GM19455 (cell line): ENCODE measurements around the gene CAMK2B.

Experiments used
- ATAC-seq: cut with Tn5 transposase; IDR thresholded peaks from one replicate; pipeline ENCODE4 v1.9.1; 2021; ENCODE audit not compliant: unreplicated experiment

CAMK2B gene

DNA sequence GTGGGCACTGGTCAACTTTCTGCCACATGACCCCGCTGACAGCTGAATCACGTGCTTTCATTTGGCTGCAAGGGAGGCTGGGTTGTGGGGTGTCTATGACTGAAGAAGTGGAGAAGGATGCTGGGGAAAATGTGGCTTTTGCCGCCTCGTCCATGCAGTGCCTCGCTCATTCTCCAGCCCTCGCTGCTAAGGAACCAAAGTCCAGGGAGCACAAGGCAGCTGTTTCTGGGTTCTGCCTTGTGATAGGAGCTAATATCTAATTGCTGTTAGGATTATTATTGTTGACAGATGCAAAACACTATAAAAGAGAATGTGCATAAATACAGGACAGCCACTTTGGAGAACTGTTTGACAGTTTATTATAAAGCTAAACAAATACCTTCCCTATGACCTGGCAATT, 4.9 kb upstream of the CAMK2B start:
- no peak for ATAC-seq

DNA sequence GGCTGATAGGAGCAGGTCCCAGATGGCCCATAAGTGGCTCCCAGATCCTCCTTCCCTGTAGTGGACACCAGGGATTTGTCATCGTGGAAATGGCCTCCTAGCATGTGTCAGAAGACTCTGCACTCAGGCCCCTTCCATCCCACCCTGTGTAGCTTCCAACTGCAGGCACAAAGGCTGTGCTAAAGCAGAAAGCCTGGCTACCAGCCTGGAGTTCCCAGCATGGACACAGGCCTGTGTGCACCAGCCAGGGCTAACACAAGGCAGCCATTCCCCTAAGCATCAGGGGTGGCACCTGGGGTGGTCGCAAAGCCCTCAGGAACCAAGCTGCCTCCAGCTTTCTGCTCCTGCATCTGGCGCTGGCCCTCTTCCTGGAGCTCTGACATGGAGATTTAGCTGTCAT, 4.5 kb upstream of the CAMK2B start:
- no peak for ATAC-seq

DNA sequence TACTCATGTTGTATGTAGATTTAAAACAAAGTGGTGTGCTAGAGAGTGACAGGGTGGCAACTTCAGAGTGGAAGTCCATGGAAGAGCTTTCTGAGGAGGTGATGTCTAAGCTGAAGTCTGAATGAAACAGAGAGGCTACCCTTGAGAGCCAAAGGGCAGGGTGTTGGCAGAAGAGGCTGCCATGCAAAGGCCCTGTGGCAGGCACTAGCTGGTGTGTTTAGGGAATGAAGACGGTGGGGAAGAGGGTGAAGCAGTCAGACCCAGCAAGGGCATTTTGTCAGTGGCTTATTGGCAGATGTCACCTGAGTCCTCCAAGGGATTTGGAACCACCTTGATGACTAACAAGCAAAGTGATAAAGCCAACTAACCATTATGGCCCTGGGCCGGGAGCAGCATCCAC, 3.7 kb upstream of the CAMK2B start:
- ATAC-seq, result no peak

DNA sequence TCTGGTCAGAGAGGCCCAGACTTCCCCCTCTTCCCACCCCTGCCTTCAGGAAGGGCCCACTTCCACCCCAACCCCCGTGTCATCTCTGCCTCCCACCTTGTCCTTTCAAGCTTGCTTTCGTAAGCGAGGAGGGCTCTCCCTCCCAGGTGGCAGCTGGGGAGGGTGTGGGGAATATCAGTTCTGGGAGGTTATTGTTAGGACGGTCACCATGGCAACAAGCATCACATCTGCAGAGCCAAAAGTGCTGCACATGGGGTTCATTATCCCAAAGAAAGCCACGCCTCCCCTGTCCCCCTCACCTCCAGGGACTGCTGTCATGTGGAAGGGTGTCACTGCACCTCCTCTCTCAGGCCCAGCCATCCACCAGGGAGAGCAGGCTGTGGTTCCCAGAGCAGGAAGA, 2.6 kb upstream of the CAMK2B start:
- no peak for ATAC-seq

DNA sequence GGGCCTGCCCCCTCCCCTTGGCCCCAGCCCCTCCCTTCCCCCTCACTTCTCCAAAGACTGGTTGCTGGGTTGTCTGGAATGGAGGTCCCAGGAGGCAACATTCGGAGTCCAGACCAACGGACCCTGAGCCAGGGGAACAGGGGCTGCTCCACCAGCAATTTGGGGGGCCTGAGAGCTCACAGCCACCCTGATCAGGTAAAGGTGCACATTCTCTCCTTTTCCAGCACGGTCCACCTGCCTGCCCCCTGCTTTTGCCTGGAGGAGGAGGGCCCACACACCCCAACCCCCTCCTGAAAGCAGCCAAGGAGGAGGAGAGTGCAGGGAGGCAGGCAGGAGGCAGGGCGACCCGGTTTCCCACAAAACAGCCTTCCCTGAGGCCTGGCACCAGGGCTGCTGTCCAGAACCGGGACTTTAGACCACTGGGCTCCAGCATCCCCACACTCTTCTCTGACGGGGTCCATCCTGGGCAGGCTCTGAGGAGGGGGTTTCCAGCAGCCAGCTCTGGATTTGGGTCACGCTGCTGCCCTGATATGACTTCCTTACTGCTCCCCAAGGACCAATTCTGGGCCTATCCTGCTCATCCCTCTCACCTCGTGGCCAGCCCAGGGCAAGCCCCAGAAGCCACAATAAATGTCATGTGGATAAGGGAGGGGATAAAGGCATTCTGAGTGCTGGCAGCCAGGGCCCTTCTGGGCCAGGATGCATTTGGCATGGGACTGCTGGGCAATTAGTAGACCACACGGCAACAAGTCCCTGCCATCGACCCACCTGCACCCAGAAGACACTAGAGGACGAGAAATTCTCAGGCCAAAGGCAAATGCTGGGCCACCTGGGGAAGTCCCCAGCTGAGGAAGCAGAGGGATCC, 1.1 kb upstream of the CAMK2B start:
- no peak for ATAC-seq

DNA sequence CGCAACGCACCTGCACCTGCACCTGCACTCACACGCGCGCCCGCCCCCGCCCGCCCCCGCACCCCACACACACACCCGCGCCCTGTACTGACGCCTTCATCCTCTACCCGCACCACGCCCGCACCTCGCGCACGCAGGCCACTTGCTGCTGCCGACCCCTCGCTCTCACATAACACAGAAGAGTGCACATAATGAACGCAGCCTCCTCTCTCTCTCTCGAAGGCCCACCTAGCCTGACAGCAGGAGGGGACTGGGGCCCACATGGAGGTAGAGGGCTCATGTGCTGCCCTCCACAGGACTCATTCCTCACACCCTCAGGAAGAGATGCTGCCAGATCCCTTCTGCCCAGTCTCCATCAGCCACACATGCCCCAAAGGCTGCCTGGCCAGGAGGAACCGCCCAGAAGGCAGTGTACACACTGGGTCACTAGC, 432 bp upstream of the CAMK2B start:
- ATAC-seq, result no peak

DNA sequence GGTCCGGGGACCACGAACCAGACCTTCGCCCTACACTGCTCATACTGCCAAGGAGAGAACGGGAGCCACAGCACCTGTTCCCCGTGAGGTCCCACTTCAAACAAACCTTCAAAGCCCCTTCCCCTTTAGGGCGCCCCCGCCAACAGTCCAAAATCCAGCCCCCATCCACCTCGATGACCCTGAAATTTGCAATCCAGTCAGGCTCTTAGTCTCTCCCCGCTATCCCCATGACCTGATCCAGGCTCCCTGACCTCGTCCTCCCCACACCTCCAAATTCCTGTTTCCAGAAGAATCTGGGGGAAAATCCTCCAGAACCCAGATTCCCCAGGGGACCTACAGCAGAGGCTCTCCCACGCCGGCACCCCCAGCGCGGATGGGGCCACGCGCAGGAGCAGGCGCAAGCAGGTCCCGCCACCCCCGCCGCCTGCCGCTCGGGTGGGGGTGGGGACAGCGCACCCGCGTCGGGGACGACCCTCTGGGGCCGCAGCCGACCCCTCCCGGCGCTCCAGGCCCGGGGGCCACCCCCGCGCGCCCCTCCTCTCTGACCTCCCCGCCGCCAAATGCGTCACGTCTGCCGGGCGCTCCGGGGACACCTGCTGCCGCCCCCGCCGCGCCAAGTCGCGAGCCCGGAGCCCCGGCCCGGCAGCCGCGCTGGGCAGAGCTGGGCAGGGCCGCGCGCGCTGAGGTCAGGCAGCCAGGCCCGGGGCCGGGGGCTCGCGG, 753 bp downstream of the CAMK2B start:
- ATAC-seq, result no peak

DNA sequence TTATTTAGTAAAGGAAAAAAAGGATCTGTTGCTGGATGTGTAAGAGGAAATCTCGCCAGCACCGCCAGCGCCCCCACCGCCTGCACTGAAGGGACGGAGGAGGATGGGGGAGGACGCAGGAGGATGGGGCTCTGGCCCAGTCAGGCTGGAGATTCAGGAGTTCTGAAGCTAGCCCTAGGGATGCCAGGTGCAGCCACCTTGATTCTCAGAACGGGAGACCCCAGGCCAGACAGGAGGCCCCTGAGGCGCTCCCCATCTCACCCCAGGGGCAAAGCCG, 1.3 kb downstream of the CAMK2B start:
- no peak for ATAC-seq

DNA sequence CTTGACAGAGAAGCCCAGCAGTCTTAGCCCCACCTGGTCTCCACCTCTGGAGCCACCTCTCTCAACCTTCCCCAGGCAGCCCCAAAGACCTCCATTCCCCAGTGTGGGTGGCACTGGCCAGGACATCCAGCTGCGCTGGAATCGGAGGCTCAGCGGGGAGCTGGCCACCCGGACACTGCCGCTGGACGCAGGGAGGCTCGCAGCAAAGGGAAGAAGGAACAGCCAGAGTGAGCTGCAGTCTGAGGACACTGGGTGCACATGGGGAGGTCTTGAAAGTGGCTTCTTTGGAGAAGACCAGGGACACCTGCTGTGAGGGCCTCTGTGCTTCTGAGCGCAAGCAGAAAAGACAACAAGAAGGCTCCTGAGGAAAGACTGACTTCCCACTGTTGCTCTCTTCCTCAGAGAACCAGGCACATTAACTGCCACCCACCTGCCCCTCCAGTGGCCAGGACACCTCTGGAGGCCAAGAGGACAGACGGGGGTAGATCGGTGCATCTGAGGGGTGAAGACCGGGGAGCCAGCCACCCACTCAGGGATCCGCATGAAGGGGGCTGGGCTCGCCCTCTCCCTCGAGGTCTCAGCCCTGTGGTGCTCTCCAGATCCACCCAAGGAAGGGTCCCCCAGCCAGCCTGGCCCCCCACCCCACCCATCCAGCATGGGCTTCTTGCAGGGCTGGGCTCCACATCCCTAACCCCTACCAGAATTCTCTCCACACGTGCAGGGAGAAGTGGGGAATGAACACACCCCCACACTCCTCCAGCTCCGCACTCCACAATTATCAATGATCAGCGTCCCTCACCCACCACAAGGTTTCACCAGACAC, 1.8 kb downstream of the CAMK2B start:
- no peak for ATAC-seq

DNA sequence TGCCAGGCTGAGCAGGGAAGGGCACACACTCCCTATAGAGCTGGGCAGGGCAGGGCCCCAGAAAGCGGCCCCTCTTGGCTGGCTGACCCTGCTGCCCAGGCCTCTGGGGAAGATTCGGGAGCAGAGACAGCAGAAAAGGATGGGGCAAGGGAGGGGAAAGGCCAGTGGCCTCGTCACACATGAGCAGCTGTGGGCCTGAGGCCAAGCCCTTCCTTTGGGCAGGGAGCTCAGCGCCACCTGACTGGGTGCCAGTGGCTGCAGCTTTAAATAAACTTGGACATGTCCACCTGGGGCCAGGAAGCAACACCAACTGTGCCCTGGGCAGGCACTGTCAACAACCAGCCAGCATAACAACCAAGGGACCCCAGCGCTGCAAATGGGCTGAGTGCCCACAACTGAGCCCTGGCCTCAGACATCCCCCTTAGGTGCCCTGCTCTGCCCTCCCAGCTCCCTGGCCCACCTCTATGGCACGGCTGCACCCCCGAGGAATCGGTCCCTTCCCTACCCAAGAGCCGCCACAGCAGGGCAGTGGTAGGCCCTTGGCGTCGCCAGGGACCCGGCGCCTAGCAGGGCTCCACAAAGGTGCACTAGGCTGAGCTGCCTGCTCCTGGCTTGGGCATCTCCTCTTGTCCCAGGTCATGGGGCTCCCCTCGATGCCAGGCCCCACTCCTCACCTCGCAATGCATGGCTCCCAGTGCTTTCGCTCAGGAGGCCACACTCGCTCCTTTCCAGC, 2.6 kb downstream of the CAMK2B start:
- no peak for ATAC-seq

DNA sequence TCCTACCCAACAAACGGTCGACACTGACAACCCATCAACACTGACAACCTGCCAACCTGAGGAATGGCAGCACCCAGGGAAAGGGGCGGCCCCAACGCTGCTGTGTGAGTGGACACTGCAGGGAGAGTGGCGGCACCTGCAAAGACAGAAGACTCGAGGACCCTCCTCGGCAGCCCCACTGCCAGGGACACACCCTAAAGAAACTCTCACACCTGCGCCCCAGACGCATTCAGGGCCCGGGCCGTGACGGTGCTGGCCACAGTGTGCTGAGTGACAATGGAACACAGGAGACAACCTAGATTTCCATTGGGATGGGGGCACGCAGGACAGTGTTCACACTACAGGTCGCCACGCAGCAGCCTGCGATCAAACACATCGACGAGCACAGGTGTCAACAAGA, 3.6 kb downstream of the CAMK2B start:
- ATAC-seq, result no peak

DNA sequence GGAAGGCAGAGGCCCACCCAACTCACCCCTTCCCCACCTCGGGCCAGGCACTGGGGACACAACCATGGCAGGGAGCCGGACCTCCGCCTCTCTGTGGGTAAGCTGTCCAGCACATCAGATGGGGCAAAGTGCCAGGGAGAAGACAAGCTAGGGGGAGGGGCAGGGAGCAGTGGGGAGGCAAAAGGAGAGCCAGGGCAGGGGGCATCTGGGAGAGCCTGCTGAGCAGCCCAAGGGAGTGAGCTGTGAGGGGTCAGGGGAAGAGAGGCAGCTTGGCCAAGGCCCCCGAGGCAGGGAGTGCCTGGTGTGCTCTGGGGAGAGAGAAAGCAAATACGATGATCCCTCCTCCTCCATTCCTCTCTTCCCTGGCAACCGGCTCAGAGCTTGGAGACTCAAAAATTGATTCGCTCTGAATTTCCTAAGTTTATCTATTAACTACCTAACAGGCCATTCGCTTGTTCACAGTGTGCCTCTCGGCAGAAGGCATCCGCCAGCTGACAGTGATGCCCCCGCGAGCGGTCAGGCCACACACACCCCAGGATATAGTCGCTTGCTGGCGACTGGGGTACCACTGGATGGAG, 4.5 kb downstream of the CAMK2B start:
- no peak for ATAC-seq

DNA sequence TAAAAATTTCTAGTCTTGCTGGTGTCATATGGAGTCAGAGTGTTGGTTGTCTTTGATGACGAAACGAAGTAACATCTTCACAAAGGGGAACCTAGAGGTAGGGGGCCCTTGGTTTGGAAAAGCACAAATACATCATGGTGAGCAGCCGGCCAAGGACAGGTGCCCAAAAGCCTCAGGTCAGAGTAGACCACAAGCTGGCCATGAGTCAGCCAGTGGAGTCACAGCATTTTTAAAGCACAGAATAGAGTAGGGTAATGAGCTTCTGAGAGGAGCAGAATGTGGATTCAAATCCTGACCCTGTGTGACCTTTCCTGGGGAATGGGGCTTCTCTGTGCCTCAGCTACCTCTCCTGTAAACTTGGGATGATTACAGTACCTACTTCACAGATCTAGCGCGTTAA, 5.3 kb downstream of the CAMK2B start:
- no peak for ATAC-seq

DNA sequence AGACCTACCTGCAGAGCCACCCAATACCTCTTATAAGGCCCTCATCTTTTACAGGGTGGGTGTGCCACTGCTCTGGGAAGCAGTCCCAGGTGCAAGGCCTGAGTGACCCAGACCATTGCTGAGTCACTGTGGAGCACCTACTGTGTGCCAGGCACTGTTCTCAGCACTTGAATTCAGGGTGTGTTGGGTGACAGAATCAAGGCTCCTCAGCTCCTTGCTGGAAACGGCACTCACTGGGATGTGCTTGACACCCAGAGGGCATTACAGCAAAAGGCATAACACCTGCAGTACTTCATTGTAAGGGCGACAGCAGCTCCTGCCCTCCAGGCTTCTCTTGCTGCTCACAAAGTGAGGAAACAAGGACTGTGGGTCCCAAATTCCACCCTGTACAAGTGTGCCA, 7.1 kb downstream of the CAMK2B start:
- ATAC-seq, result no peak

DNA sequence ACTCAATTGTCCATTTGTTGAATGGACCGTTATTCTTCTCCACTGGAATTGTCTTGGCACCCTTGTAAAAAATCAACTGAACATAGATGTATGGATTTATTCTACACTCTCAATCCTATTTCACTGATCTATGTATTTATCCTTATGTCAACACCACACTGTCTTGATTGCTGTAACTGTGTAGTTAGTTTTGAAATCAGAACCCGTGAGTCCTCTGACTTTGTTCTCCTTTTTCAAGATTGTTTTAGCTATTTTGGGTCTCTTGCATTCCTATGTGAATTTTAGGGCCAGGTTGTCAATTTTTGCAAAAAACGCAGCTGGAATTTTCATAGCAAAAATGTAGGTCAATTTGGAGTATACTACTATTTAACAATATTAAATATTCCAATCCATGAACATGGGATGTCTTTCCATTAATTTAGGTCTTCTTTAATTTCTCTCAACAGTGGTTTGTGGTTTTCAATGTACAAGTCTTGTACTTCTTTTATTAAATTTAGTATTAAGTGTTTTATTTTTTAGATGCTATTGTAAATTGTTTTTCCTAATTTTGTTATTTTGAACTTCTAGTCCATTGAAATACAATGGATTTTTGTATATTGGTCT, 10.0 kb downstream of the CAMK2B start:
- no peak for ATAC-seq

DNA sequence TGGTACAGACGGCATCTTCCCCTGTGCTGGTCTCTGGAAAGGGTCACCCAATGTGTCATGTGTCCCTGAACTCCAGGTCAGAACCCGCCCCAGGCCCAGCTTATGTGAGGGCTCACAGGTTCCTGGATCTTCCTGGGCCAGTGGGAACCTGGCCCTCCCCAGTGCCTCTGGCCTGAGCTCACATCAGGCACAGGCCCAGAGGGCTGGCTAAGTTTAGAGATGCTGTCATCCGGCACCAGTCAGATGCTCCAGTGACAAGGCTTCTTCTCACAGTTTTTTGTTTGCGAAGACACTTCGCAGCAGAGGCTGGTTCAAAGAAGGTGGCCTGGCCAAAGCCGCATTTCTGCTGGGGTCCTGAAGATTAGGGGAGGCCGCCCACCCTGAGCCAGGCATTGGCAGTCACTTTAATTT, 11.8 kb downstream of the CAMK2B start:
- no peak for ATAC-seq

DNA sequence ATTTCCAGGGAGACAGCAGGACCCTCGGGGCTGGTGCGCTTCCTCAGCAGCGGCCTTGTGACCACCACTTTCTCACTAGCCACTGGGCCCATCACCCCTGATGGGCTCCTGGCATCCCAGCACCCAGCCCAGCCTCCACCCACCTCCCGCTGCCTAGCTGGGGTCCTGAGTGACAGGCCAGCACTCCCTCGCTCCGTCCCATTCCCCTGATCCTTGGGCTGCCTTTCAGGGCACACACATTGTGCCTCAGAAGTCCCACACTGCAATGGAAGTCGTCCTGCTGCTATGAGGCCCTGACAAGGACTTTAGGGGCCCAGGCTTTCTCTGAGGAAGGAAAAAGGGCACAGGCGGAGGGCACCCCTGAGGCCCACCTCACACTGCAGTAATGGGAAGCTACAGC, 12.4 kb downstream of the CAMK2B start:
- no peak for ATAC-seq

DNA sequence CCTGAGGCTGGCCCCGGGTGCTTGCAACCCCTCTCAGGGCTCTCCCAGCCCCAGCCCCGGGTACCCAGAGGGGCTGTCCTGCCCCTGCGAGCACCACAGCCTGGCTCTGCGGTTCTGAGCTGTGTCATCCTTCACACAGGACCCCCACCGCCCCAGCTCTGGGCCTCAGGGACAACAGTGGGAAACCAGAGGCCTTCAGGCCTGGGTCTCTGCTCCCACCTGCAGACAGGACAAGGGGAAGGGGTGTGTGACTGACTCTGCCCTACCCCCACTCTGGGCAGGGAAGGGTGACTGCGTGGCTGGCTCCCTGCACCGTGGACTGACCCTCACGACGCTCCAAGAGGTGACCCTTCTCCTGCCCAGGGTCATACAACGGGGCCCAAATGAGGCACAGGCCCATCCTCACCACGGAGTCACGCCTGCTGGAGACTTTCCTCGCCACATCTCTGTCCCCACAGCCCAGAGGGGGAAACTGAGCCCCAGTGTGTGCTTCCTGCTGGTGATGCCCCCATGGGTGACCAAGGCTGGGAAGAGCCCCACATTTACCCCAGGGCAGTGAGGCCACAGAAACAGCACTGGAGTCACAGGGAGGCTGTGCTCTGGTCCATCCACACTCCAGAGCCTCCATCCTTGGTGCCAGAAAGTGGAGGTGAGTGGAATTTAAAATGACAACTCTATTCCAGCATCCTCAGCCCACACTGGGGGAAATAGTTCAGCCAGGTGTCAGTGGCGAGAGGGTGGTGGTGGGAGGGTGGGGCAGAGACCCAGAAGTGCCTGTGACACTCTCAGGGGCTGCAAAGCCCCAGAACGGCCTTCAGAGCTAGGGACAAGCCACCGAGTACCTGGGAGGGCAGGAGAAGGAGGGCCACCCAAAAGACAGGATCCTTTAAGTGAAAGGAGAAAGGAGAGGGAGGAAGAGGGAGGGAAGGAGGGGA, 13.6 kb downstream of the CAMK2B start:
- no peak for ATAC-seq

DNA sequence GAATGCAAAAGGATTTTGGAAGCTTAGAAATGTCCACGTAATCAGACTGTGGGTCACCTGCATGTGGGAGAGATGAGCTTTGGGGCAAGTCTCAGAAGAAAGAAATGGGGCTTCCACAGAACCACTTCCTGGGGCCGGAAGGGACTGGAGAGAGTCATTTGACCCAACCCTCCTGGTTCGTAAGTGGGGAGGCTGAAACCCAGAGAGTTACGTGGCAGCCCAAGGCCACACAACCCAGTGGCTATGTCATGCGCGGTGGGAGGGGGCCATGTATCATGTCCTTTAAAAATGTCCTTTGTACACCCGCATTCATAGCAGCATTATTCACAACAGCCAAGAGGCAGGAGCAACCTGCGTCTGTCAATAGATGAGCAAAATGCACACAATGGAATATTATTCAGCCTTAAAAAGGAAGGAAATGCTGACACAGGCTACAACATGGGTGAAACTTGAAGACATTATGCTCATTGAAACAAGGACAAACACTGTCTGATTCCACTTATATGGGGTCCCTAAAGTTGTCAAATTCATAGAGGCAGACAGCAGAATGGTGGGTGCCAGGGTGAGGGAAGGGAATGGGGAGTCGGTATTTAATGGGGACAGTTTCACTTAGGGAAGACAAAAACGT, 15.1 kb downstream of the CAMK2B start:
- ATAC-seq, result no peak
